Stimulated activated CD8-positive, alpha-beta memory T cell treated with anti-CD3 and anti-CD28 coated beads, Interleukin-2, amount 100 ng/mL, for 1 hour (primary cell): ENCODE measurements around the gene EPHB1.
"Not testable (repeated sequence)": the region's sequence is repeated elsewhere in the genome, so short reads cannot be mapped to it uniquely, and the experiment has no call there.

ENCODE experiments used
- DNase-seq, 2 donors: peaks; one replicate each; pipeline ENCODE4 v3.0.0-alpha.2; 2020; ENCODE audit warnings: low read depth in 2 of 2

EPHB1 gene

DNA sequence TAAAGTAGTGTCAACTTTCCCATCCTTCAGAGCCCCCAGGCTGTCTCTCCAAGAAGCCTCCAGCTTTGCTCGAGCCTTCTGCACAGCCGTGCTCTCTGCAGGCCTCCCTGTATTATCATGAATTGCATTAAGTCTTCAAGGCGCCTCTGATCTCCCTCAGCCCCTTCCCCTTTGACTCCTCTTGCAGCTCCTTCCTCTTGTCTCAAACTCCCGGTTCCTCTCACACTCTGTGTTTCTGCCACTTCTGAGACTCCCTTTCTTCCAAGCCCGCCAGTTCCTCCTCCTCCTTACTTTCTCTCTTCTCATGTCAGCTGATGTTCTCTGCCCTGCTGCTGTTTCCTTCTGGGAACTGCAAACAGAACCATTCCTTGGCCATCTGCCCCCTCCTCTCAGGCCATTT, 418.8 kb downstream of the EPHB1 start:
- DNase-seq: no peak

GRCh38 chr3:135214400-135214799, 419.3 kb downstream of the EPHB1 start:
- DNase-seq: no peak

DNA sequence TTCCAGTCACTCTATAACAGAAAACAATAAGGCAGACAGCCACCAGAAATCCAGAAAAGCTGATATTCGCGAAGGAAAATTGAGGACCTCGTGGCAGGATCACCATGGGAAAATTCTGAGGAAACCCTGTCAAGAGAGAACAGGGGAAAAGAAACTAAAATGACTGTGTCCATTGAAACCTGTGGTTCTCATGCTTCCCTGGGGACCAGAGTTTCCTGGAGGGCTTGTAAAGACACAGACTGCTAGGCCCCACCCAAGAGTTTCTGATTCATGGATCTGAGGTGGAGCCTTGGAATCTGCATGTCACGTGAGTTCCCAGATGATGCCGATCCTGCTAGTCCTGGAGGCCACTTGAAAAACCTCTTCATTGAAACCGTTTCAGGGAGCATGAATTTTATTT, 420.5 kb downstream of the EPHB1 start:
- DNase-seq: no peak

- DNase-seq: no peak
These were observed 421.6 kb downstream of the EPHB1 start for GRCh38 chr3:135216659-135217058.

GRCh38 chr3:135217730-135218129, 422.7 kb downstream of the EPHB1 start:
- no peak for DNase-seq

DNA sequence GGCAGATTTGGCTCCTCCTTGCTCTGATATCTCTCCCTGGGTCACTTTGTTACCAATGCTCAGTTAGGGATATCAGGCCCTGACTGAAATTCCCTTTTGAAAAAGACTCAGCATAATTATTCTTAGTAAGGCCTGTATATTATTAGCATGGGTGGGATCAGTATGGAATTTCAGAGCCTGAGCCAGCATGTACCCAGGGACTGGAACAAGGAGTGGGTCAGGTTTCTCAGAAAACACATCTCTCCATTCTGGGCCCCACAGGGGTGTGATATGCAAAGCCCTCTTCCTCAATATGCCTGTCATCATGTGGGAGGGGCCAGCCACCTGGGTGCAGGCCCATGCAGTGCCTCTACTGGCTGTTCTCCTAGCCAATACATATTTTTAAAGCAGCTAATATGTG, 423.2 kb downstream of the EPHB1 start:
- no peak for DNase-seq

DNA sequence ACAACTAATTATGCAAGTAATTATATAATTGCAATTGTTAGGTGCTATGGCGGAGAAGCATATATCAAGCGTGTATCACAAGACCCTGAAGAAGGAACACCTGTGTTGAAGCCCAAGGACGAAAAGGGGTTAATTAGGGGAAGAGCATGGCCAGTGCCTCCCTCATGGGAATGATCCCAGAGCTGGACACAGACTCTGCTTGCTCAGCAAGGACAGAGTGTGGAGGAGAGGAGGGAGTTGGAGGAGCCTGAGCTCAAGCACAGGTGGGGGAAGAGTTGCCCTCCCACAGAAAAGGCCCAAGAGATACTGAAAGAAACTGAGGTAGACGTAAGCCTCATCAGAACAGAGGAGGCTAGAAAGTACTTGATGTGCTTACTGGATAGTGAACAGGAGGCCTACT, 423.7 kb downstream of the EPHB1 start:
- no peak for DNase-seq

GRCh38 chr3:135224815-135225362, 429.8 kb downstream of the EPHB1 start:
- no peak for DNase-seq

DNA sequence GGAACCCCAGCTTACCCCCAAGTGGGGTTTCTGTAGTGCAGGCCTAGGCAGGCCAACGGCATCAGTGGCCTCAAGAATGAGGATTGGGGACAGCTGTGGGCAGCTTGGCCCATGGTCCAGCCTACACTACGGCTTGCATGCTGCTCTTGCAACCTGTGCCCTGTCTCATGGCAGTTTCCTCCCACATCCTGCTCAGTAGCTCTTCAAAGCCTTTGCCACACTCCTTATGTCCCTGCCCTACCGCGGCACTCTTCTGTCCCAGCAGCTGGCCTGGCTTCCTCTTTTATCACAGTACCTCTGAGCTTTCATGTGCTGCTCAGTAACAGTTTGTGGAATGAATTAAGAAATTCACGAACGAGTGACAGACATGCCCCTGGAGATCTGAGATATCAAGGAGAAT, 431.0 kb downstream of the EPHB1 start:
- no peak for DNase-seq

DNA sequence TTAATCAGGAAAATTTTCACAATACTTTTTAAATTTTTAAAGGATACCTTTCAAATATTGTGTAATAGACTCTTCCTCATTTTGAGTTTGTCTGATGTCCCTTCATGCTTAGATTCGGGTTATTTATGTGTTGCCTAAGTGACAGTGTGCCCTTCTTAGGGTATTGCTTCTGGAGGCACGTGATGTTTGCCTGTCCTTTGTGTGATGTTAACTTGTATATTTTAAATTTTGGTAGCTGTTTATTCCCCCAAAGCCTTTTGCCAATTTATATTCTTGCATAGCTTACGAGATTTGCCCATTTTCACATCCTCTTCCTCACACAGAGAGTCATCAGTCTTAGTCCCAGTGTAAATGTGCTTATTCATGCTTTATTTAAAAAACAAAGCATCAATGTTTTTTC, 433.1 kb downstream of the EPHB1 start:
- no peak for DNase-seq

DNA sequence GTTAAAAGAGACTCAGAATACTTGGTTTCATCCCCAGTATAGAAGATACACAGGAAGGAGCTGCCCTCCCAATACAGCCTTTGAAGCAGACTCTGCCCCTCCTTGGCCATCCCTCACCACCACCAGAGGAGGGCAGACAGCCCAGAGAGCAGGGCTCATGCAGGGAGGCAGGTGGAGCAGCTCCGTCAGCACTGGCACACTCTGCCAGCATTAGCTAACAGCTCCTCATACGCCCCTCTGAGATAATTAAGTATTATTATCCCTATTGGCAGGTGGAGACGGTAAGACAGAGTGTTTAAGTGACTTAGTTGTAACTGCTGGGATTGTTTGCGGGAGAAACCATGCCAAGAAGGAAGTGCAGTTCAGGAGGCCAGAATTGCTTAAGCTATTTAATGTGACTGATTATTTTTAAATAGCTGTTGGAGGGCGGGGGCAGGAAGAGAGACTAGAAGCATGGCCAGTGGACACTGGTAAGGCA, 434.0 kb downstream of the EPHB1 start:
- no peak for DNase-seq

- DNase-seq: no peak
These were observed 436.7 kb downstream of the EPHB1 start for GRCh38 chr3:135231737-135232136.

GRCh38 chr3:135232226-135232625, 437.2 kb downstream of the EPHB1 start:
- no peak for DNase-seq

DNA sequence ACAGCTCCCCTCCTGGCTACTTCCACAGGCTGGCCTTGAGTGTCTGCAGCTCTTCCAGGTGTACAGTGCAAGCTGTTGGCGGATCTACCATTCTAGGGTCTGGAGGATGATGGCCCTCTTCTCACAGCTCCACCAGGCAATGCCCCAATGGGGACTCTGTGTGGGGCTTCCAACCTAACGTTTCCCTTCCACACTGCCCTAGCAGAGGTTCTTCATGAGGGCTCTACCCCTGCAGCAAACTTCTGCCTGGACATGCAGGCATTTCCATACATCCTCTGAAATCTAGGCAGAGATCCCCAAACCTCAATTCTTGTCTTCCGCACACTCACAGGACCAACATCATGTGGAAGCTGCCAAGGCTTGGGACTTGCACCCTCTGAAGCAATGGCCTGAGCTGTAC, 438.4 kb downstream of the EPHB1 start:
- DNase-seq: not testable (repeated sequence)

DNA sequence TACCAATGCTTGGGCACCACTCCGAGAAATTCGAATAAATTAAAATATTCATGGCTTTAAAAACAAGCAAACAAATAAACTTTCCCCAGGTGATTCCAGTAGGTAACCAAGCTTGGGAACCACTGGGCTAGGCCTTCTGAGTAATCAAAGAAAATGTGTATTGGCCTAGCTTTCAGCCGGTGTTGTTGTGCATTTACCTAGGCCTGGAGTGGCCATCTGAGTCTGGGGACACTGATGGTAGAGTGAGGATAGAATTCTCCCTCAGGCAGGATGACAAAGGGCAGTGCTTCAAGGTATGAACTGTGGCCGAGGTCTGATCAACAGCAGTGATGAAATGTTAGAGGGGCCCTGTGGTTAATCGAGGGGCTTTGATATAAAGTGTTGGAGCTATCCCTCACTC, 440.5 kb downstream of the EPHB1 start:
- no peak for DNase-seq

DNA sequence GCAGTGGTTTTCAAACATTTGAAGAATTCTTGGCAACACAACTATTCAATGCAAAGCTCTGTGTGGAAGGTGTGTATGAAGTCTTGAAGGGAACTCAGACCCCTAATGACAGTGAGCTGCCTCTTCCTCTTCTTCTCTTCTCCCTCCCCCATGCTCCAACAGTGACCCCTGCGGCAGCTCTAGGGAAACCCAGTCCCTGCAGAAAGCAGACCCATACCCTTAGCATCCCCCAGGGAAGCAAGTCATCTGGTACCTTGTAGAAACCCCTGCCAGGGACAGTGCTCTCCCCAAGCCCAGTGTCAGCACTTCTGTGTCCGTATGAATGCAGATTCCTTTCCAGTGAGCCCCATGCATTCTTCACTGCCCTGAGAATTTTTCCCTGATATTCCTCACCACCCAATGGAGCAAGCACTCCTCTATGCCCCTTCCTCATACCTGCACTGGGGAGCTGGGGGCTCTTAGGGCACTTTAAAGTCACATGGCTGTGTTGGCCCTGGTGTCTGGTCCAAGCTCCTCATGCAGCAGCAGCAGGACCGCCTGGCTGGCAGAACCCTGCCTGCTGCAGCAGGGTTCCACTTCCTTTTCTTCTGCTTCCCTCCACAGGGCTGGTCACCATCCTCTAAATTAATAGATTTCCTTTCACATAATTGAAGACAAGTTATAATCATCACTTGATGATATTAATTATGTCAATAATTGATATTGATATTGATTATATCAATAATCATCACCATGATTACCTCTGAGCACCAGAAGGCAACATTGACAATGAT, 442.5 kb downstream of the EPHB1 start:
- no peak for DNase-seq

DNA sequence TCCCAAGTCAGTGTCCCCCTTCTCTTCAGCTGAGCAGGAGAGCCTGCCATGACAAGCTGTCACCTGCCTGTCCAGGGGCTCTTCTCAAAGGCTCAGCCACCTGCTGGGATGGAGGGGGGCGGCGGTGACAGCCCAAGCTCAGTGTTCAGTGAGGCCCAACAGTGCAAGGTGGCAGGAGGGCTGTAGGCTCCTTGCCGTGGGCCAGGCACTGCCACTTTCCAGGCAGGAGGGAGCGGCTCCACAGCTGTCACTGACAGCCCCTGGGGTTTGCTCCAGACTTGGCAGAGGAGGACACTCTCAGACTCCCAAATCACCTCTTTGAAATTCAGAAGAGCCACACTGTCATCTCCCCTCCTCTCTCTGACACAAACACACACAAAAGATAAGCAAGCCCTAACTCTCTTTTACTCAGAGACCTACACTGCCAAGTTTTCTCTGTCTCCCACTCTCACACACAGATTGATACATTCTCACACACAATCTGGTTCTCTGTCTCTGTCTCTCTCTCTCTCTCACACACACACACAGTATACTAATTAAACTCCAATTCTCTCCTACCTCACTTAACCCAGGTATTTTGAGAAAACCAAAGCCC, 443.3 kb downstream of the EPHB1 start:
- DNase-seq: no peak

DNA sequence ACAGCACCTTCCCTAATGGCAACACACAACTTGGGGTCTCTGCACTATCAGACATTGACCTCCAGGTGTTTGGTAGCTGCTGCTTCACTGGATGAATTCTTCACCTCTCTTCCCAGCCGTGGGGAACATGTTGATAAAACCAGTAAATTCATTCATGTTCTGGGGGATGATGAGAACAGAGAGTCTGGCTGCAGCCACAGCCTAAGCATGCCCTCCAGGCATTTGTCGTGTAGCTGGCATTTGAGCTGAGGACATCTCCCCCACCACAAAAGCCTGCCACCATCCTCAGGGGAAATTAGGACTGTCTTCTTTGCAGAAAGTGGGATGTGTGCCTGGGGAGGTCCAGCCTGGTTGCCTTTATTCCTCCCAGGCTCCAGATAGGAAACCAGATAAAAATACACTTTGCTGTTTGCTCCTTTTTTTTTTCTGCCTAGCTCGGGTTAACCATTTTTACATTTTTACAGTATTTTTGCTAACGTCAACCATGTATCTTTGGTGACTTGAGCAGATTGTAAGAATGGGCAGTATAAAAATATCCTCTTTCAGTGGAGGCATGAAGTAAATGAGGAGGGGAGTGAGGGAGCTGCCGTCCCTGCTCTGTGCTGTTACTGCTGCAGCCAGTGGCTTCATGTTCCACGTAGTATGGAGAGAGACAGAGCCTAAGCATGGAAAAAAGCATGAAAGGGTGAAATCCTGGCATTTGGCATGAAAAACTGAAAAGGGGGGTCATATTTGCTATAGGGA, 444.0 kb downstream of the EPHB1 start:
- DNase-seq: no peak

DNA sequence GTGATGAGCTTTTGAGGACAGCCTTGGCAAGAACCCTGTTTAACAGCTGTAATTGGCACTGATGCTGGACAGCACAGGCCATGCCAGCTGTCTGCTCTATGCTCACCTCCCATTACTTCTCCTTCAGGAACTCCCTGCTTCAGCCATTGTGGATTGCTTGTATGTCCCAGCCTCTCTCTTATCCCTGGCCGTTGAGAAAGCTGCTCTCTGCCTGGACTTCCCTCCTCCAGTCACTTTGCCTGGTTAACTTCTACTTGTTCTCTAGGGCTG, 444.5 kb downstream of the EPHB1 start:
- no peak for DNase-seq

GRCh38 chr3:135240426-135240825, 445.4 kb downstream of the EPHB1 start:
- DNase-seq: no peak

DNA sequence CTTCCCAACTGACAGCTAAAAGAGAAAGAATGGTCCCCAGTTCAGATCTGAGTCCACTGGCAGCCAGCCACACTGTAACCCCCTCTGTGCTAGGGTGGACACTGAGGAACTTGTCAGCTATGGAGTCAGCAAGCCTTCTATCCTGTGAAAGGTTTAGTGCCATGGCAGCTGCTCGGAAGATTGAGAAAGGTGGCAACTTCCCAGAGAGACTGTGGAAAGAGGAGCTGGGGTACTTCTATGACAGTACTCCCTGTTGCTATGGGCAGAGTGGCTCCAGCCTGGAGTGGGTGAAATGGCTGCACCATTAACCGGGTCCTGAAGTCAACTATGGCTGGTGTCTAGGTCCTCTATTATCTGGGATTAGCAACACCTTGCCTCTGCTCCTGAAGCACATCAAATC, 447.2 kb downstream of the EPHB1 start:
- no peak for DNase-seq

DNA sequence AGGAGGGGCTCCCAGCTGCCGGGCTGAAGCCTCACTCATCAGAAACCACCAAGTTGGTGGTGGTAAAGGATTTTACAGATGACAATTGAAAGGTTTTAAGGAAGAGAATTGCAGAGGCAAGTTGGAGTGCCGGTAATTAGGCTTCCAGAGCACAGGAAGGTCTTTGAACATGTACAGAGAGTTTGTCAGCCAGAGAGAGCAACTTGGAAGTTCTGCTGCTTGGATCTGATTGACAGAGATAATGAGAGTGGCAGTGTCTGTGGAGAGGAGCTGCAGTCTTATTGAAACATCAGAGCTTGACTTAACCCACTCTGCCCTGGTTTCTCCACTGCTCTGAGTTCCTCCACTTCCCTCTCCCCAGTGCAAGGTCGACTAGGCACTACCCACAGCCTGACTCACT, 448.6 kb downstream of the EPHB1 start:
- no peak for DNase-seq

DNA sequence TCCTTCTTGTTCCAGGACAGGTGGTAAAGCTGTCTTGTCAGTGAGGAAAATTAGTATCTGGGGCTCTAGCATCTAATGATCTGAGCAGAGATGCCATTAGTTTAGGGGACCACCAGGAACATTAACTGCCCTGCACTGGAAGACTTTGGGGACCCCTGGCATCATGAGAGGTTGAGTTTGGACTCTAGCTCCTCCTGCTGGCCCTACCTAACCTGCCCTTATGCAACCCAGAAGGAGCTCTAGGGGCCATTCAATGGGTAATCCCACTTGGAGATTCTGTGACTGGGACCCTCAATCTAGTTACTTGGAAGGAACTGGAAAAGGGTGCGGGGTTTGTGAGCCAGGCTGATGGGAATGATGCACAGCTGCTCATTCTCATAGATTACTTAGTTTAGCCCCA, 451.0 kb downstream of the EPHB1 start:
- no peak for DNase-seq
